ENCODE data around the gene SYNE3. TPM values are rescaled to one million over a fixed set of nuclear protein-coding genes. Genes with fewer than 3 reads are reported as not detected.

Gene SYNE3
- total and polyA plus RNA-seq, 10 of the 15 experiments (the other 5 are each of a cell fraction or from before 2014, with no cell fraction given), result 1.4 to 44.1 (median 13.4) TPM

DNA sequence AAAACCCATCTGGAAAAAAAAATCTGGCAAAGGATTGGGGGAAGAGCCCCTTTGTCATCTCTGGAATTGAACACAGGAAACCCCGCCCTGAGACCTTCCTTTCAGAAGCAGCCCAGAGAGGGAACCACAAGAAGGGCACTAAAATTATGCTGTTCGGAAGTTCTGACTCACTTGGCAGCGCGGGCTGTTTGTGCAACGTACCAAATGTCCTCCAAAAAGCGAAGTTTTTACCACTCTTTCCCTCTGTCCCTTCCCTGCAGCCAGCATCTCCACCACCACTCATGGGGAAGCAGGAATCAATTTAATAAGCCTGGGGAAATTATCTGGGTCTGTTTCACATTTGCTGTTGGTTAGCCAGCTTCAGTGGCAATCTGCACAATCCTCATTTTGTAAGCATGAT is 3.2 kb upstream of the SYNE3 start (continued):
- TF ChIP-seq, protein P1, sequence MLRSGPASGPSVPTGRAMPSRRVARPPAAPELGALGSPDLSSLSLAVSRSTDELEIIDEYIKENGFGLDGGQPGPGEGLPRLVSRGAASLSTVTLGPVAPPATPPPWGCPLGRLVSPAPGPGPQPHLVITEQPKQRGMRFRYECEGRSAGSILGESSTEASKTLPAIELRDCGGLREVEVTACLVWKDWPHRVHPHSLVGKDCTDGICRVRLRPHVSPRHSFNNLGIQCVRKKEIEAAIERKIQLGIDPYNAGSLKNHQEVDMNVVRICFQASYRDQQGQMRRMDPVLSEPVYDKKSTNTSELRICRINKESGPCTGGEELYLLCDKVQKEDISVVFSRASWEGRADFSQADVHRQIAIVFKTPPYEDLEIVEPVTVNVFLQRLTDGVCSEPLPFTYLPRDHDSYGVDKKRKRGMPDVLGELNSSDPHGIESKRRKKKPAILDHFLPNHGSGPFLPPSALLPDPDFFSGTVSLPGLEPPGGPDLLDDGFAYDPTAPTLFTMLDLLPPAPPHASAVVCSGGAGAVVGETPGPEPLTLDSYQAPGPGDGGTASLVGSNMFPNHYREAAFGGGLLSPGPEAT (IDR thresholded peaks at IDR 0.05; ENCODE audit: low read depth), result 0 out of 2 replicates have a peak, but pooled peaks have one; percentile 47
- TF ChIP-seq ZNF217 (IDR thresholded peaks at IDR 0.05) (no peak), RB1 (IDR thresholded peaks at IDR 0.05; ENCODE audit: borderline replicate concordance) (no peak), SREBF2 (IDR thresholded peaks at IDR 0.05; ENCODE audit: low read length) (no peak), CBX5 (IDR thresholded peaks at IDR 0.05; ENCODE audit: low read depth) (no peak), E2F4 (IDR thresholded peaks at IDR 0.05; ENCODE audit: low read depth, low read length) (0 out of 2 replicates have a peak, but pooled peaks have one; percentile 19), SMC3 (IDR thresholded peaks at IDR 0.05; ENCODE audit: borderline replicate concordance, low read length) (no peak), CBFB (IDR thresholded peaks at IDR 0.05; ENCODE audit: low read depth) (peak; percentile 32; the same call in 1 of the 2 replicates), FOXM1 (IDR thresholded peaks at IDR 0.05; ENCODE audit: low read depth, low read length) (peak; percentile 66; the same call in 1 of the 2 replicates), JUNB (IDR thresholded peaks at IDR 0.05) (peak; percentile 80), POLR2A (IDR thresholded peaks at IDR 0.05; ENCODE audit: low read depth, low read length) (no peak), BCLAF1 (IDR thresholded peaks at IDR 0.05) (no peak), CREM (IDR thresholded peaks at IDR 0.05; ENCODE audit: low read depth) (peak; percentile 44; the same call in 1 of the 2 replicates), DPF2 (IDR thresholded peaks at IDR 0.05) (no peak), EZH2 (IDR thresholded peaks at IDR 0.05; ENCODE audit: borderline replicate concordance, control insufficient read depth, low read depth, low read length) (no peak), ETV6 (conservative IDR thresholded peaks at IDR 0.05 in 1 of 2, IDR thresholded peaks at IDR 0.05 in 1 of 2; ENCODE audit: borderline replicate concordance in 1 of 2, low read depth in 1 of 2) (peak in 1 of 2 experiments; percentile 21; a peak in 1 of 4 replicates)
- TF ChIP-seq, protein P2, sequence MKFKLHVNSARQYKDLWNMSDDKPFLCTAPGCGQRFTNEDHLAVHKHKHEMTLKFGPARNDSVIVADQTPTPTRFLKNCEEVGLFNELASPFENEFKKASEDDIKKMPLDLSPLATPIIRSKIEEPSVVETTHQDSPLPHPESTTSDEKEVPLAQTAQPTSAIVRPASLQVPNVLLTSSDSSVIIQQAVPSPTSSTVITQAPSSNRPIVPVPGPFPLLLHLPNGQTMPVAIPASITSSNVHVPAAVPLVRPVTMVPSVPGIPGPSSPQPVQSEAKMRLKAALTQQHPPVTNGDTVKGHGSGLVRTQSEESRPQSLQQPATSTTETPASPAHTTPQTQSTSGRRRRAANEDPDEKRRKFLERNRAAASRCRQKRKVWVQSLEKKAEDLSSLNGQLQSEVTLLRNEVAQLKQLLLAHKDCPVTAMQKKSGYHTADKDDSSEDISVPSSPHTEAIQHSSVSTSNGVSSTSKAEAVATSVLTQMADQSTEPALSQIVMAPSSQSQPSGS (IDR thresholded peaks at IDR 0.05; ENCODE audit: low read length), result no peak
- TF ChIP-seq, protein P3, sequence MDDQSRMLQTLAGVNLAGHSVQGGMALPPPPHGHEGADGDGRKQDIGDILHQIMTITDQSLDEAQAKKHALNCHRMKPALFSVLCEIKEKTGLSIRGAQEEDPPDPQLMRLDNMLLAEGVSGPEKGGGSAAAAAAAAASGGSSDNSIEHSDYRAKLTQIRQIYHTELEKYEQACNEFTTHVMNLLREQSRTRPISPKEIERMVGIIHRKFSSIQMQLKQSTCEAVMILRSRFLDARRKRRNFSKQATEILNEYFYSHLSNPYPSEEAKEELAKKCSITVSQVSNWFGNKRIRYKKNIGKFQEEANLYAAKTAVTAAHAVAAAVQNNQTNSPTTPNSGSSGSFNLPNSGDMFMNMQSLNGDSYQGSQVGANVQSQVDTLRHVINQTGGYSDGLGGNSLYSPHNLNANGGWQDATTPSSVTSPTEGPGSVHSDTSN (IDR thresholded peaks at IDR 0.05; ENCODE audit: insufficient replicate concordance, low read depth, low read length), result no peak
- TF ChIP-seq, protein P4, sequence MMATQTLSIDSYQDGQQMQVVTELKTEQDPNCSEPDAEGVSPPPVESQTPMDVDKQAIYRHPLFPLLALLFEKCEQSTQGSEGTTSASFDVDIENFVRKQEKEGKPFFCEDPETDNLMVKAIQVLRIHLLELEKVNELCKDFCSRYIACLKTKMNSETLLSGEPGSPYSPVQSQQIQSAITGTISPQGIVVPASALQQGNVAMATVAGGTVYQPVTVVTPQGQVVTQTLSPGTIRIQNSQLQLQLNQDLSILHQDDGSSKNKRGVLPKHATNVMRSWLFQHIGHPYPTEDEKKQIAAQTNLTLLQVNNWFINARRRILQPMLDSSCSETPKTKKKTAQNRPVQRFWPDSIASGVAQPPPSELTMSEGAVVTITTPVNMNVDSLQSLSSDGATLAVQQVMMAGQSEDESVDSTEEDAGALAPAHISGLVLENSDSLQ (IDR thresholded peaks at IDR 0.05), result no peak
- TF ChIP-seq, protein P5, sequence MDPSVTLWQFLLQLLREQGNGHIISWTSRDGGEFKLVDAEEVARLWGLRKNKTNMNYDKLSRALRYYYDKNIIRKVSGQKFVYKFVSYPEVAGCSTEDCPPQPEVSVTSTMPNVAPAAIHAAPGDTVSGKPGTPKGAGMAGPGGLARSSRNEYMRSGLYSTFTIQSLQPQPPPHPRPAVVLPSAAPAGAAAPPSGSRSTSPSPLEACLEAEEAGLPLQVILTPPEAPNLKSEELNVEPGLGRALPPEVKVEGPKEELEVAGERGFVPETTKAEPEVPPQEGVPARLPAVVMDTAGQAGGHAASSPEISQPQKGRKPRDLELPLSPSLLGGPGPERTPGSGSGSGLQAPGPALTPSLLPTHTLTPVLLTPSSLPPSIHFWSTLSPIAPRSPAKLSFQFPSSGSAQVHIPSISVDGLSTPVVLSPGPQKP (IDR thresholded peaks at IDR 0.05; ENCODE audit: low read depth, low read length), result no peak

Measured in GM12878 (cell line).